GM23338 (cell line): ENCODE results near the gene KLC3. TPM values are rescaled to one million over a fixed set of nuclear protein-coding genes. Genes with fewer than 3 reads are reported as not detected.

Experiments used
- ATAC-seq: fragments of 200-7000 bp; cut with Tn5 transposase; 3 replicates; pipeline ENCODE4 v1.9.1; 2020
- DNase-seq: peaks from one replicate; pipeline ENCODE4 v3.0.0-alpha.2; 2015; ENCODE audit warnings: low spot score
- H2AFZ ChIP-seq: fragments of 200-600 bp; sonication (generic); 2 replicates; pipeline ENCODE4 v1.8.0; 2016; ENCODE audit warnings: antibody characterized with exemption, mild to moderate bottlenecking, moderate library complexity
- H3F3A ChIP-seq: fragments of 200-600 bp; sonication (generic); replicated peaks from 2 replicates; pipeline ENCODE4 v1.8.0; 2017; ENCODE audit warnings: antibody characterized with exemption, mixed run types, low read depth
- H3K27ac ChIP-seq: fragments of 200-600 bp; sonication (generic); 2 replicates; pipeline ENCODE4 v1.6.1; 2016; ENCODE audit warnings: low read depth
- H3K27me3 ChIP-seq: fragments of 200-600 bp; sonication (generic); 2 replicates; pipeline ENCODE4 v1.8.0; 2016; ENCODE audit warnings: mild to moderate bottlenecking, mixed run types, moderate library complexity; ENCODE audit not compliant: insufficient read depth
- H3K36me3 ChIP-seq: fragments of 200-600 bp; sonication (generic); 2 replicates; pipeline ENCODE4 v1.8.0; 2016; ENCODE audit warnings: mild to moderate bottlenecking; ENCODE audit not compliant: insufficient read depth
- H3K4me1 ChIP-seq: fragments of 200-600 bp; sonication (generic); 2 replicates; pipeline ENCODE4 v1.8.0; 2016; ENCODE audit warnings: mild to moderate bottlenecking, moderate library complexity; ENCODE audit not compliant: insufficient read depth
- H3K4me2 ChIP-seq: fragments of 200-600 bp; sonication (generic); 2 replicates; pipeline ENCODE4 v1.7.1; 2017; ENCODE audit warnings: mixed run types
- H3K4me3 ChIP-seq: fragments of 200-600 bp; sonication (generic); 2 replicates; pipeline ENCODE4 v1.6.1; 2016; ENCODE audit warnings: mixed run types
- H3K79me2 ChIP-seq: fragments of 200-600 bp; sonication (generic); replicated peaks from 2 replicates; pipeline ENCODE4 v1.8.0; 2017; ENCODE audit warnings: mild to moderate bottlenecking; ENCODE audit not compliant: insufficient read depth
- H3K9me2 ChIP-seq: fragments of 200-600 bp; sonication (generic); 2 replicates; pipeline ENCODE4 v1.8.0; 2017; ENCODE audit not compliant: insufficient read depth
- H4K20me1 ChIP-seq: fragments of 200-600 bp; sonication (generic); replicated peaks from 2 replicates; pipeline ENCODE4 v1.8.0; 2017; ENCODE audit warnings: mild to moderate bottlenecking; ENCODE audit not compliant: insufficient read depth
- H3K27ac Mint-ChIP-seq: 2 replicates; pipeline ENCODE4 v1.8.0; 2020; ENCODE audit warnings: inconsistent platforms, mild to moderate bottlenecking, moderate library complexity, mixed read lengths
- H3K27me3 Mint-ChIP-seq: 3 replicates; pipeline ENCODE4 v1.8.0; 2022; ENCODE audit warnings: low read depth, mild to moderate bottlenecking, moderate library complexity, mixed read lengths, inconsistent platforms; ENCODE audit not compliant: insufficient read depth, poor library complexity
- H3K36me3 Mint-ChIP-seq: 3 replicates; pipeline ENCODE4 v1.8.0; 2021; ENCODE audit warnings: low read depth, mild to moderate bottlenecking, inconsistent platforms, moderate library complexity, mixed read lengths
- H3K4me1 Mint-ChIP-seq: 3 replicates; pipeline ENCODE4 v1.8.0; 2020; ENCODE audit warnings: mild to moderate bottlenecking, inconsistent platforms, mixed read lengths
- H3K4me3 Mint-ChIP-seq: 3 replicates; pipeline ENCODE4 v1.8.0; 2021; ENCODE audit warnings: moderate library complexity, mild to moderate bottlenecking, inconsistent platforms, mixed read lengths
- H3K9me3 Mint-ChIP-seq: 3 replicates; pipeline ENCODE4 v1.8.0; 2020; ENCODE audit warnings: moderate library complexity, mild to moderate bottlenecking, inconsistent platforms, mixed read lengths
- CREB1 ChIP-seq: fragments of 250-450 bp; sonication (Bioruptor Pico); IDR thresholded peaks from 2 replicates; pipeline ENCODE4 v1.5.0; 2020; ENCODE audit warnings: low read depth, mild to moderate bottlenecking, moderate library complexity
- CTCF ChIP-seq, 2 experiments: fragments of 200-600 bp in 1 of 2; sonication (generic) in 1 of 2; conservative IDR thresholded peaks; 2 replicates each; pipeline versions ENCODE4 v1.5.1 to v1.6.1; 2016 to 2017; ENCODE audit warnings: antibody characterized with exemption in 2 of 2, low read depth in 2 of 2, mild to moderate bottlenecking in 2 of 2, moderate library complexity in 1 of 2
- ETS1 ChIP-seq: IDR thresholded peaks from 2 replicates; pipeline ENCODE4 v1.6.1; 2016; ENCODE audit warnings: antibody characterized with exemption
- EZH2 ChIP-seq: fragments of 200-600 bp; sonication (generic); IDR thresholded peaks from one replicate; pipeline ENCODE4 v1.8.0; 2017; ENCODE audit warnings: antibody characterized with exemption, mild to moderate bottlenecking, low read depth; ENCODE audit not compliant: unreplicated experiment
- EZH2phosphoT487 ChIP-seq: fragments of 200-600 bp; sonication (generic); IDR thresholded peaks from one replicate; pipeline ENCODE4 v1.8.1; 2018; ENCODE audit warnings: antibody characterized with exemption; ENCODE audit not compliant: unreplicated experiment
- JUNB ChIP-seq: IDR thresholded peaks from one replicate; pipeline ENCODE4 v1.6.1; 2016; ENCODE audit warnings: antibody characterized with exemption; ENCODE audit not compliant: unreplicated experiment
- POLR2AphosphoS5 ChIP-seq: IDR thresholded peaks from 2 replicates; pipeline ENCODE4 v1.6.1; 2016; ENCODE audit warnings: antibody characterized with exemption, low read depth
- REST ChIP-seq: IDR thresholded peaks from one replicate; pipeline ENCODE4 v1.6.1; 2018; ENCODE audit warnings: antibody characterized with exemption; ENCODE audit not compliant: unreplicated experiment
- ZNF114 ChIP-seq: fragments of 250-450 bp; sonication (Bioruptor Pico); IDR thresholded peaks from 2 replicates; pipeline ENCODE4 v1.5.0; 2020; ENCODE audit warnings: mild to moderate bottlenecking, moderate library complexity
- ZNF331 ChIP-seq: fragments of 250-450 bp; sonication (Bioruptor Pico); IDR thresholded peaks from 2 replicates; pipeline ENCODE4 v1.5.0; 2020; ENCODE audit warnings: low read depth, mild to moderate bottlenecking, moderate library complexity
- ZNF462 ChIP-seq: fragments of 250-450 bp; sonication (Bioruptor Pico); IDR thresholded peaks from 2 replicates; pipeline ENCODE4 v1.5.0; 2020; ENCODE audit warnings: mild to moderate bottlenecking, moderate library complexity
- polyA plus RNA-seq: library from polyadenylated mRNA; unstranded; fragments of >200 nt; fragmentation: Nextera tagmentation; extraction: Ambion mirVana; gene quantifications from 2 replicates; pipeline ENCODE4 v1.2.1, GENCODE V29; 2016
- total RNA-seq: library from RNA; depleted of rRNA; stranded (reverse); fragments of >200 nt; shearing (Covaris generic); gene quantifications from 2 replicates; pipeline ENCODE4 v1.2.3, GENCODE V29; 2014

Gene KLC3
- total and polyA plus RNA-seq, 2 experiments from 2014 or later = 3.1 to 6.4 TPM

- TF ChIP-seq EZH2 (no peak), ZNF114 (CRISPR knock-in tag) (no peak), POLR2AphosphoS5 (no peak), ETS1 (no peak)
Measured at GRCh38 chr19:45295873-45296272, 44.7 kb upstream of the KLC3 start (continued).

- Histone ChIP-seq H2AFZ (no peak overlapping the region), H3K36me3 (peaks cover 3% of the 10 kb centered on the region; the same call in 1 of the 2 replicates), H4K20me1 (no peaks in the 10 kb centered on the region; the same call in 1 of the 2 replicates), H3K4me3 (no peak overlapping the region), H3F3A (no peaks in the 10 kb centered on the region), H3K4me2 (no peak overlapping the region), H3K79me2 (no peaks in the 10 kb centered on the region), H3K4me1 (no peaks in the 10 kb centered on the region), H3K27ac (no peak overlapping the region), H3K9me2 (no peaks in the 10 kb centered on the region), H3K27me3 (no peaks in the 10 kb centered on the region)
- no peak overlapping the region for H3K27ac Mint-ChIP-seq
- H3K4me3 Mint-ChIP-seq = no peak overlapping the region
- no peak for DNase-seq
- 0 out of 3 replicates have a peak, but pooled peaks cover 3% of the 10 kb centered on the region for H3K9me3 Mint-ChIP-seq
- H3K36me3 Mint-ChIP-seq = peaks cover 30% of the 10 kb centered on the region
- H3K4me1 Mint-ChIP-seq = peaks cover 2% of the 10 kb centered on the region; the same call in 2 of the 3 replicates
- ATAC-seq = peak; percentile 49
- H3K27me3 Mint-ChIP-seq = peaks cover 10% of the 10 kb centered on the region
- TF ChIP-seq POLR2AphosphoS5 (no peak), ETS1 (no peak), EZH2 (no peak), ZNF331 (CRISPR knock-in tag) (no peak), JUNB (no peak), CREB1 (no peak), ZNF114 (CRISPR knock-in tag) (no peak), EZH2phosphoT487 (no peak), REST (no peak), ZNF462 (CRISPR knock-in tag) (no peak), CTCF (conservative IDR thresholded peaks at IDR 0.05; ENCODE audit: low read depth in 2 of 2) (no peak)
Measured at GRCh38 chr19:45296355-45296754, 44.2 kb upstream of the KLC3 start.
